GM19023 (cell line): ENCODE results near the gene PRIMA1.

Experiments
- ATAC-seq: cut with Tn5 transposase; IDR thresholded peaks from one replicate; pipeline ENCODE4 v1.9.1; 2021; ENCODE audit warnings: mild to moderate bottlenecking, moderate library complexity; ENCODE audit not compliant: unreplicated experiment

The PRIMA1 gene

DNA sequence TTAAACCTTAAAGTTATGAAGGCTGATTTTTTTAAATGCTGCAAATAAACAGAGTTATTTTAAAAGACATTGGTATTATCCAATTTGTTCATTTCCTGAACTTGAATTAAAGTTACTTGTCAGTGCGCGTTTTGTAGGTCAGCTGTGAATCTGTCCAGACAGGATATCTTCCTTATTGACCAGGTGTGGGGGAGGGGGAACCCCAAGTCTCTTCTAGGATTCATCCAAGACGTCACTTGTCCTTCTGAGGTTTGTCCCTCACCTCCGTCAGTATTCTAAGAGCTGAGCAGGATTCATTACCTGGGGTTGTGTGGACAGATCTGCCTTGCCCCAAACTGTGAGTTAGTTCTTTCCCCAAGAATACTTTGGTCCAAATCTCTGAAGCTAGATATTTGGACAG, 8.8 kb upstream of the PRIMA1 start:
- no peak for ATAC-seq

DNA sequence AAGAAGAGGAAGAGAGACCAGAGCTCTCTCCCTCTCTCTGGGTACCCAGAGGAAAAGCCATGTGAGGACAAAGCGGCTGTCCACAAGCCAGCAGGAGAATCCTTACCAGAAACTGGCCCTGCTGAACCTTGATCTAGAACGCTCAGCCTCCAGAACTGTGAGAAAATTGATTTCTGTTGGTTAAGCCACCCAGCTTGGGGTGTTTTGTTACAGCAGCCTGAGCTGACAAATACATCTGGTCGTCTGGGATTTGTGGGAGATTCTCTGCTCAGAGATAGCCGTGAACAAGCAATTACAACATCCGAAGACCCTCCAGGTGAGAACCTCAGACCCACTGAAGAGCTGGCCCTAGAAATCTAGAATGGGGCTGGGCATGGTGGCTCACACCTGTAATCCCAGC, 6.5 kb upstream of the PRIMA1 start:
- no peak for ATAC-seq

DNA sequence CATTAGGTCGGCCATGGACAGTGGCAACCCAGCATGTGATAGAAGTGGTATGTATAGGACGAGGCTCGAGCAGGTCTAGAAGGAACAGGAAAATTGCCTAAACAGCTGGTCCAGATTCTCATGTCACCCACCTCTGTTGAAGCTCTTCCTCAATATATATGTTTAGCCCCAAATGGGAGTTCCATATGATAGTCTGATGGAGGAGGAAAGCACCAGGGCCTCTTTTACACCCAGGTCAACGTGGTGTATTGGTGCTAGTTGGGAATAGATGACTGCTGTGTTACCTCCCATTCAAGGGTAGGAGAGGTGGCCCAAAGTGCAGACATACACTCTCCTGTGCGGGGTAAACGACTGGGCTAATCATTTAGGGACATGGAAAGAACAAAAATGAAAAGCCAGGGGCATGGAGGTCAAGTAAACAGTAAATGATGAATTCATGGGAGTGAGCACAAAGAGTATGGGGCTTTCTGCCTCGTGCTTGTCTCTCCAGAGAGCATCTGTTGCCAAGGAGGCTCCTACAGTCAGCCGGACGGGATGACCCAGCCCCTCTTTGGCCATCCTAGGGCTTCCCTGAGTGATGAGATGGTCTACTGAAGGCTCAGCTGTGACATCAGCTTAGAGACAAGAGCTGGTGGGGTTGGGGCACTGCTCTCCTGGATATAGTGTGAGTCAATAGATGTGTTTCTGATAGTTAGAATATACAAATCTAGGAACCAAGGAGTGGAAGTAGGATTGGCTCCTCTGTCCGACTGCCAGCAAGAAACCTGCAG, 5.5 kb upstream of the PRIMA1 start:
- no peak for ATAC-seq

DNA sequence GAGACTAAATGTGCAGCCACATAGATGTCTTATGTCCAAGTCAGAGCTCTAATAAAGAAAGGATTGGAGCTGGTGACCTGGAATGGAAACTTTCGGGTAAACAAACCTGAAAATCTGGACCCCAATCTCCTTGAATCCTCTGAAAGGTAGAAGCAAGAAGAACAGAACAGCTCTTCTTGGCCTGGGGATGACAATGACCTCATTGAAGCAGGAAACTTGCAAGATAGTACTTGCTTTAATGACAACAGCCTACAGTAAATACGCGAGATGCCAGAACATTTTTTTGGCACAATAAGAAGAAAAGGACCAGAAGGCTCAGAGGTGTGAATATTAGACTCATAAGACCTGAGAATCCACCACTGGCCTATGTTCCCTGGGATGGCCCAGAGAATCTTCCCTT, 4.1 kb upstream of the PRIMA1 start:
- no peak for ATAC-seq

DNA sequence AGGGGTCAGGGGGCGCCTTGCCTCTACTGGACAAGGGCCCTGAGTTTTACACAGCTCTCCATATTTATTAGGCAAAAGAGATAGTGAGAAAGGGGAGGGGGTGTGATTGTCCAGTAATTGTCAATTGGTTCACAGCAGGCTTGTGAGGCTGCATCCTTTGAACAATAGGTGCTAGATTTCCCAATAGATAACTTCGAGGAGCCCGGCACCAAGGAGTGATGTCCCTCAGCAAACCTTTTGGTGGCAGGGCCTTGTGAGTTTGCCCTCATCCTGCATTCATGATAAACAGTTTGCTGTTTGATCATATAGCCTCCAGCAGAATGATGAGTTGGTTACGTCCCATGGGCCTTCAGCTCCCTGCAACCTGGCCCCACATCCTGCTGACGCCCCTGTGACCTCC, 2.7 kb upstream of the PRIMA1 start:
- ATAC-seq: no peak

DNA sequence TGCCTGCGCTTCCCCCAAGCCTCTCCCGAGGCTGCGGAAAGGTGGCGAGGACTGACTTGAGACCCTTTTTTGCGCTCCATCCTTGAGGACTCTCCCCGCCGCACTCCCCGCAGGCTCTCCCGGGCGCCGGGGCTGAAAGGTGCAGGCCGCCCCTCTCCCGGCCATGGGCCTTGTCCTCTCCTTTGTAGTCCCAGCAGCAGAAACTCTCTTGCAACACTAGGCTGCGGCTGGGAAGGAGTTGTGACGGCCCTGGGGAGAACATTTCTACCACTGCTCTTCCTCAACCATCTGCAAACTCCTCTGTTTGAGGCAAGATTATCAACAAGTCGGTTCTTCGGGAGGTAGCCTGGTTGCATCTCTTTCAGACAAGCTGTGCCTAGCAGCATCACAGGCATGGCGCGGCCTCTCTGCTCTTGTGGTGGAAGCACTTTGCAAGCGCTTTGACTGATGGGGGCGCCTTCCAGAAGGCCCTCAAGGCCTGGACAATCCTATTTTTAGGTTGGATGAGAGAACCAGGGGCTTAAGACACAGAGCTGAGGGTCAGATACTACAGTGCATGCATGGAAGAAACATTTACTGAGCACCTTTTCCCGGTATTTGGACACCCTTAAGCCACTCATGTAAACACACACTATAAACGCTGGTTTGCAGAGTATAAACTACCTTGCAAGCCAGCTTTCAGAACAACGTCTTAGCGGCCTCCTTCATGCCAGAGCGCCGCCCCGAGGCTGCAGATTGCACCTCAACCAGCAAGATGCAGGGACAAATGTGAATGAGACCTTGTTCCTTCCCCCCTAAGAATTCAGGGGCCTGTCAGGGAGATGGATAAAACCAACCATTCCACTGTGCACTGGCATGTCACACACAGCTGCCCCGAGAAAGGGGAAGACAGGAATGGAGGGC, 1.2 kb upstream of the PRIMA1 start:
- ATAC-seq: no peak

DNA sequence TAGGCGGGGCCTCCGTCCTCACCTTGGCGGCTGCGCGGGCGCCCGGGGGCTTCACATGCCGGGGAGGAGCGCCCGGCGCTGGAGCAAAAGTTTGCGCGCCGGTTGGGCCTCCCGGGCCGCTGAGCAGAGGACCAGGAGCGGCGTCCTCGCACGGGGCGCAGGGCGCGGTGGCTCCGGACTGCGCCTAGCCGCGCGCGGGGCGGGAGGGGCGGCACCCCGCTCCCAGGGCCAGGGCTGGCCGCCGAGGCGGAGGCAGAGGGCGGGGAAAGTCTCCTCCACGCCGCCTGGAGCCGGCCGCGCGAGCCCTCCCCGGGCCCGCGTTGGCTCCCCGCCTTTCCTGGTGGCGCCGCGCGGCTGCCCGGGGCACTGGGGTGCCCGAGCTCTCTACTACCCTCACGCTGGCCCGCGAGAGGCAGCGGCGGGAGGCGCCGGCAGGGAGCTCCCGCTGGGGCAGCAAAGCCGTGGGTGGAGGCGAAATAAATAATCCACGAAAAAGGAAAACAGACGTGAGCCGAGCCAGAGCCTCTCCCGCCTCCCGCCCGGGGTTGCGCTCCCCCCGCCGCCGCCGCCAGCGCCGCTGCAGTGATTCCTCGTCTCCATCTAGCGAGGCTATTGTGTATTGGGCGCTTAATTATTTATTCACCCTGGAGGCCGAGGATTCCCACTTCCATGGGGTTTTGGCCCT, 400 bp upstream of the PRIMA1 start:
- no peak for ATAC-seq

DNA sequence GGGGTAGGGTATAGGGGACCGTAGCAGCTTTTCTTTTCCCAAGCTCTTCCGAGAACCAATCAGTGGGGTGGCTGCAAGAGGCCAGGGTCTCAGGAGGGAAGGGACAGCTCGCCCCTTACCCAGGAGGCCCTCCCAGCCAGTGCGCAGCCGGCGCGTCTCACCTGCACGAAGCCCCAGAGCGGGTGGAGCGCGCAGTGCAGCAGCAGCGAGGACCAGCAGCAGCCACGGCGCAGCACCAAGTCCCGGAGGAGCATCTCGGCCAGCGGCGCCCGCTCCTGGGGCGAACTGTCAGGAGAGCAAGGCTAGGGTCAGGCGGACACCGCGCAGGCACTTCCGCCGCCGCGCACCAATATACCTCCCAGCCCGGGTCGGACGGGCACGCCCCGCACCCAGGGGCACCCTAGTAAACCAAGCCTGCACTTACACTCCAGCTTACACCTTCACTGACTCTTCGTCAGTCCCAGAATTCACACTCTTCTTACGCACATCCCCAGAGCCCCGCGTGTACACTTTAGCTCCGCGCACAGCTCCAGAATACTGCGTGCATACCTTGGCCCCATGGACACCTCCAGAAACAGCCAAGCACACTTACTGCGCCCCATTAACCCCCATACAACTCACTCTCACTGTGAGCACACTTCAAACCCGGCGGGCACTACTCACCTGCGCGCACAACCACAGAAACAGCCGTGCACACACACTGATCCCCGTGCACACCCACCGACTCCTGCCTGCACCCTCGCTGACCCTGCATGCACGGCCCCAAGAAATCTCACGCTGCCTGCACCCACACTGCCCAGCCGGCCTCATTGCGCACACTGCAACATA, 606 bp downstream of the PRIMA1 start:
- ATAC-seq: no peak

DNA sequence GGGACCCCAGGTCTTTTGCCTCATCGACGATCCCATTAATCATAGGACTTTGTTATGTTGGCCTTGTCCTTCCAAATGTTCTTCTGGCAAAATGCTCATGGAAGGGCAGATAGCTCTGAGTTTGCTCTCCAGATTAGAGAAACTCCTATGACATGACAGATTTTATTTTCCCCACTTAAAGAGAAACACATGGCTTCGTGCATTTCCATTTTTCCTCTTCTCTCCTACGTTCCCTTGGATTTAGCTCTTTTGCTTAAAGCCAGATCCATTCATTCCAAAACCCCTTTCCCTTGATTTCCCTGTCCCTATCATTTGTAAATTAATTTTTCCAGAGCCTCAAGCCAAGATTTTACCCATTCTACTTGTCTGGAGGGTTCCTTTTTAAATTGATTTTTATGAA, 2.9 kb downstream of the PRIMA1 start:
- ATAC-seq: no peak

DNA sequence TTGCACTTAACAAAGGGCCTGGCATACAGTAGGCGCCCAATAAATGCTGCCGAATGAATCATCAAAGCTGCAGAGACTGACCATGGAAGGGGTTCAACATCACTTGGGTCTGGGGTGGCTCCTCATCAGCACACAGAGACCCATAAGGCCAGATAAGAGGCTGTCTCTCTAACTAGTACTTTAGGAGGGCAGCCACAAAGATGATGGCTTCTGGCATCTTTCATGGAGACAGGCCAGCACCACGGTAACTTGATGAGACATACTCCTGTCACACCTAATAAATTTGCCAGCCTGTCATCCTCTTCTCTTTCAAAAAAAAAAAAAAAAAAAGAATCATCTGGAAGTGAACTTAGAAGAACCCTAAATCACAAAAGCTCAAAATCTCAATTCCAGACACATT, 3.4 kb downstream of the PRIMA1 start:
- no peak for ATAC-seq

DNA sequence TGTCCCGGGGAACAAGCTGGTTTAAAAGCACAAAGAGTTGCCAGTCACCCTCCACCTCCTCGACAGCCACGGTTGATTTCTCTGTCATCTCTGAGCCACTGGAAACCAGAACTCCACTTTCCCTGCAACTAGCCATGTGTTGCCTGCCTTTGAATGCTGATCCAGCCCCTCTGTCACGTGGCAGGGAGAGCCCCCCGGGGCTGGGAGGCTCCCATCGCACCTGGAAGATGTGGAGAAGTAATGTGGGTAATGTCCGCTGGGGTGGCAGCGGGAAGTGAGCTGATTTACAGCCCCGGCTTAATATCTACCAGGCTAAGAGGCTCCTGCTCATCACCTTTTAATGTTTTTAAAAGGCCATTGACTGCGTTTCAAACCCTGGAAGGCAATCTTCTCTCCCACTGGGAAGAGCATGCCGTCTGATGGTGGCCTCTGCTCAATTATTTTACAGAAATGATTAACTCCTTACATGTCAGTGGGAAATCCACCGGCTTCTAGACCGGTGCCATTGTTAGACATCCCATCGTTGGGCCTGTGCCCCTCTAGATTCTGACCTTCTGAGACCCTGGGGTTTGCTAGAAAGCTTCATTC, 7.4 kb downstream of the PRIMA1 start:
- no peak for ATAC-seq

DNA sequence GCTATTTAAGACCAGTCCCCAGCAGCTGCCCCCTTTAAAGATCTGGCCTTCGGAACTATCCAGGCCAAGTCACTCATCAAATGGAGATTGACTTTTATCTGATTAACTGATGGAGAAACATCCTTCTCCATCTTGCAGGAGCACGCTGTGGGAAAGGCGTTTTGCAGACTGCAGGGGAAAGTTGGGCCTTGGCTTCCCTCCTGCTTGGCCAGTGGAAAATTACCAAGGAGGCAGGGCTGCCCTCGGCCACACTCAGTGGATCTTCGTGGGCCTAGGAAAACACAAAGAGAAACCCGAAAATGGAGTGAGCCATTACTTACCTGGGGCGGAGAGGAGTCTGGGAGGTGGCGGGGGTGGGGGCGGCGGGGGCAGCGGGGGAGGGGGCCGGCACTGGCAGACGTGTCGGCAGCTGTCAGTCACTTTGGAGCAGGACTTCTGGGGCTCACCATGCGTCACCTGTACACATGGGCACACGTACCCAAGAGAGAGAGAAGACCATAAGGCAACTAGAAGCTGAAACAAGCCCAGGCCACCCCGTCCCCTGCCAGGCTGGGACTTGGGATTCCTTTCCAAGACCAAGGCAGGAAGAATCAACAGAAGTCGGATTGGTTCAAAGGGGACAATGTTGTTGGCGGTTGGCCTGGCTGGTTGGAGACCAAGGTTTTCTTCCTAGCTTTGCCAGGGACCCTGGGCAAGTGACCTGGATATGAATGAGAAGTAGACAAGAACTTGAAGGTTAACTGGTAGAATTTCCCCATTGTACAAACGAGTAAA, 9.2 kb downstream of the PRIMA1 start:
- ATAC-seq: no peak

DNA sequence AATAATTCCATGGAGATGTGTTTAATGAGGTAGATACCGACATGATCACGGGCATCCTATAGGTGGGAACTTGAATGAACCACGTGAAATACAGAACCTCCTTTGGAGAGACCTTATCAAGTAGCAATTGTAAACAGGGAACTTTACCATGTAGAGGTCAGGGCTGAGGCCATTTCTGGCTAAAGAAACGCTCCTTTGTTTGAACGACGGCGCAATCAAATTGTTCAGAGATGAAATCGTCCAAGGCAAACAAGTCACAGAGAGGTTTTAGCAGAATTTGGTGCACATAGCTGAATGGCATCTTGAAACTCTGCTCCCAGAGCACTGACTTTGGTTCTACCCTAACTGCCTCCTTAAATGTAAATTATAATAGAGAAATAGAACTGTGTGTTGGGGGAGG, 9.8 kb downstream of the PRIMA1 start:
- no peak for ATAC-seq

DNA sequence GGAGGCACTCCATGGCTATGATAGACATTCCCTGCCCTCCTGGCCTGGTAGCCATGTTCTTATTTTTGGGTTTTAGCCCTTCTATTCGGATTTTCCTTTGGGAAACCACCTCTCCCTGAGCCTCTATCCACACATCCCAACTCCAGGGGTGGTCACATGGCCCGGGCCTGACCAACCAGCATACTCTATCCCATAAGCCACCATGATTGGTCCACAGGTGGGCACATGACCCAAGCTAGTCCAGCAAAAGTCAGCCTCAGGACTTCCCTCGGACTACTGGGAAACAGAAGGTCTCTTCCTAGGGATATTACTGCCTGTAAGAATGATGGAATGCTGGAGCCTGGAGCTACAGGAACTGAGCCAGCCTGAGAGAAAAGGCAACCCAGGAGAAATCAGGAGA, 12.5 kb downstream of the PRIMA1 start:
- ATAC-seq: no peak

DNA sequence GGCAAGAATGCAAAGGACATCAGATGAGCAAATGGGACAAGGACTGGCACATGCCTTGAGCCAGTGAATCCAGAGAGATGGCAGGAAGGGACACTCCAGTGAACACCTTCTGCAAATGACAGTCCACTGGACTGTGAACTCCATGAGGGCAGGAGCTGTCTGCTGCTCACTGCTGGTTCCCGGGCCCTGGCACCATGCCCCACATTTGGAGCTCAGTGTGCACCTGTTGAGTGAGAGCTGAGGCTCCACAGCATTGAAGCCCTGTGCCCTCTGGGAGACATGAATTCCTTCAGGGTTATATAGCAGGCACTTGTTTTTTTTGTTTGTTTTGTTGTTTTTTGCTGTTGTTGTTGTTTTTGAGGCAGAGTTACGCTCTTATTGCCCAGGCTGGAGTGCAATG, 13.1 kb downstream of the PRIMA1 start:
- no peak for ATAC-seq

DNA sequence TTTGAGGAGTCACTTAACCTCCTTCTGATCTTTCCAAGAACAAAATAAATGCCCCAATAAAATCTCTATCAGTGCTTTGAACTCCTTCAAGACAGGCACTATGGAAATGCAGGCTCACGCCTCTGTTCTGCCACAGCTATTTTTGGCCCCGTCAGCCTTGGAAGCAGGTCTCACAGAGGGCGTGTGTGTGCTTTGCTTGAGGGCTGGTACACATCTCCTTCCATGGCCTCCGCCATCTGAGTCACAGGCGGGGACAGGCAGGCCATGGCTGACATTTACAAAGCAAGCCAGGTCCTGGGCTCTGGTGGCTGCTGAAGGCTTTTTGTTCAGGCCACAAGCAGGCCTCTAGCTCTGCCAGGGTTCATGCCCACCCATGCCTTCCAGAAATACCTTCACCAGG, 16.0 kb downstream of the PRIMA1 start:
- ATAC-seq: no peak

DNA sequence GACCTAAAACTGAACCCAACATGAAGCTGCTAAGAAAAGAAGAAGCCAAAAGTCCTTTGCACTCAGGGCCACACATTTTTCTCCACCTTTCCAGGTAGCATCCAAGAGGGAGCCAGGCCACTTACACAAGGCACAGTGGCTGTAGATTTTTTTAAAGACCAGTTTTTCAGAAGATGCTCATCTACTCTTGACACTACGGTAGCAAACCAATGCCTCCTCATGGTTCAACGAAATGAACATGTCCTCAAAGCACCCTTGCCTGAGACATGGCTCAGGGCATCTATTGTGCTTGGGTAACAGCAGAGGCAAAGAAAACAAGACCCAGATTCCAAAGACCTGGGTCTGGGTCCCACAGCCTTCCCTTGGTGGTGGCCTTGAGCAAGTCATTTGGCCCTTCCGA, 22.3 kb downstream of the PRIMA1 start:
- no peak for ATAC-seq

DNA sequence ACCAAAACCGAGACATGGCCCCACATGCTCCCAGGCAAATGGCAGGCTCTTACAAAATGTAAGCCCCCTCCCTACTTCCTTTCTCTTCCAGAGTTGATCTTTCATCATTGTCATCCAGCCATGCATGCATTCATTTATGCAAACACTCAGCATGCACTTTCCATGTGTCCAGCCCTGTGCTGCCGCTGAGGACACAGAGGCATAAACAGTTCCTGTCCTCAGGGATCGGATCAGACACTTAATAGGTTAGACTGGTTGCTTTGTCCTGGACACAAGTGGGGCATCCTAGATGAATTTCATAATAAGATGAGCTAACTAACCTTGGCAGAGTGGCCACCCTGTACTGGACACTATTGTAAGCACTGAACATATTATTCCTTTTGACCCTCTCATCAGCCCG, 23.1 kb downstream of the PRIMA1 start:
- no peak for ATAC-seq

DNA sequence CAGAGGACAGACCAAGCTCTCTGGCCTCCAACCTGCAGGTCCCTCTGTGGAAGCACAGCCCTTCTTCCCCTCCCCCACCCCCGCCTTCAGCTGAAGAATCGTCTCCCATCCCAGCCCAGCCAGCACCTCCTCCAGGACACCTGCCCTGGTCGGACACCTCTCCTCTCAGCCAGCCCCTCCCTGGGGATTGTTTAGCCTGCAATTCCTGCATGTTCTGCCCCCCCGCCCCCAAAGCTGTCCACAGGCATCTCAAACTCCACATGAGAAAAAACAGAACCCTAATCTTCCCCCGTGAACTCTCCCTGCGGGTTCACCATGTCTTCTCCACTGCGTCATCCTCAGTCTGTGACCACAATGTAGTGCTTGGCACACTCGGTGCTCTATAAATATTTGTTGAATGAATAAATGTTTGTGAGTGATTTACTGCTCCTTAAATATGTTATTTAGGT, 24.1 kb downstream of the PRIMA1 start:
- ATAC-seq: no peak
